Measurements from ENCODE around the gene GRAMD2B. TPM values are rescaled to one million over a fixed set of nuclear protein-coding genes. Genes with fewer than 3 reads are reported as not detected.

GRAMD2B gene
- total and polyA plus RNA-seq, 2 of the 8 experiments (the other 6 are each of a cell fraction or from before 2014, with no cell fraction given): 6.4 to 9.4 TPM

- no peak for TF ChIP-seq ATF3 (IDR thresholded peaks at IDR 0.05; ENCODE audit: insufficient read depth, low read depth, low read length)
- no peak for TF ChIP-seq KDM5A (IDR thresholded peaks at IDR 0.05; ENCODE audit: low read length)
- no peak for TF ChIP-seq POLR2AphosphoS5 (IDR thresholded peaks at IDR 0.05; ENCODE audit: low read depth, low read length)
- no peak for TF ChIP-seq CBX5 (IDR thresholded peaks at IDR 0.05; ENCODE audit: low read depth, low read length)
- TF ChIP-seq SRF (IDR thresholded peaks at IDR 0.05; ENCODE audit: low read depth, low read length): no peak
- no peak for TF ChIP-seq SUZ12 (IDR thresholded peaks at IDR 0.05; ENCODE audit: low read length)
- no peak for TF ChIP-seq KDM1A (IDR thresholded peaks at IDR 0.05; ENCODE audit: borderline replicate concordance, low read length)
Observed at GRCh38 chr5:126540631-126541030, 117.4 kb downstream of the GRAMD2B start (continued).

All from H1 (cell line).